Gastrocnemius medialis (tissue), 4 donors: Measurements from ENCODE around the gene PEDS1. TPM values are rescaled to one million over a fixed set of nuclear protein-coding genes. Genes with fewer than 3 reads are reported as not detected.

ENCODE experiments used
- ATAC-seq, 2 donors: fragments of 150-250 bp; one replicate each; pipeline ENCODE4 v1.9.1; 2016
- DNase-seq, 2 donors: peaks; one replicate each; pipeline ENCODE4 v3.0.0-alpha.2; 2019
- H3K27ac ChIP-seq, 4 donors: fragments of 200-600 bp; sonication (generic); 1 replicate in 1 of 4; 2 replicates in 3 of 4; pipeline ENCODE4 v1.5.1; 2016 to 2018; ENCODE audit warnings: mild to moderate bottlenecking in 2 of 4, moderate library complexity in 1 of 4
- H3K27me3 ChIP-seq, 3 donors: fragments of 200-600 bp; sonication (generic) in 2 of 3; 1 replicate in 1 of 3; 2 replicates in 2 of 3; pipeline versions ENCODE4 v1.5.1 to v1.6.0; 2016 to 2019; ENCODE audit warnings: mild to moderate bottlenecking in 1 of 3, moderate library complexity in 1 of 3
- H3K36me3 ChIP-seq, 2 donors: fragments of 200-600 bp; sonication (generic) in 1 of 2; one replicate each; pipeline ENCODE4 v1.5.1; 2017 to 2018
- H3K4me1 ChIP-seq, 2 donors: fragments of 200-600 bp; sonication (generic) in 1 of 2; one replicate each; pipeline ENCODE4 v1.5.1; 2016 to 2017; ENCODE audit warnings: mild to moderate bottlenecking in 2 of 2
- H3K4me3 ChIP-seq, 4 donors: fragments of 200-600 bp; sonication (generic) in 3 of 4; 1 replicate in 1 of 4; 2 replicates in 3 of 4; pipeline ENCODE4 v1.5.1; 2016 to 2019; ENCODE audit warnings: mild to moderate bottlenecking in 2 of 4
- H3K9me3 ChIP-seq, 3 donors: fragments of 200-600 bp; sonication (generic) in 2 of 3; 1 replicate in 1 of 3; 2 replicates in 2 of 3; pipeline ENCODE4 v1.5.1; 2016 to 2019
- POLR2A ChIP-seq, 2 donors: fragments of 450-650 bp; IDR thresholded peaks; one replicate each; pipeline ENCODE4 v1.6.1; 2017; ENCODE audit warnings: antibody characterized with exemption in 2 of 2, mild to moderate bottlenecking in 2 of 2, moderate library complexity in 2 of 2
- in situ Hi-C, 4 donors: fragments of 200-750 bp; cut with MboI; loops; one replicate each; pipeline versions ENCODE4 v1.15.0 to v1.8.0; 2017; ENCODE audit warnings: low sequenced_read_pairs in 4 of 4
- intact Hi-C: fragments of 100-400 bp; cut with DNase I; formaldehyde crosslinking; loops from one replicate; pipeline ENCODE4 v1.15.1; 2023; ENCODE audit warnings: low total_unique reads
- total RNA-seq, 4 donors: library from RNA; depleted of rRNA; stranded (reverse); fragments of >200 nt; gene quantifications; one replicate each; pipeline versions ENCODE4 v1.1.0 to v1.2.3, GENCODE V29; 2016
- TF ChIP-seq, protein P1 (sequence below), 5 experiments: fragments of 450-650 bp in 3 of 5; fragments of 200-600 bp in 2 of 5; sonication (generic) in 2 of 5; IDR thresholded peaks in 4 of 5; conservative IDR thresholded peaks in 1 of 5; 1 replicate in 4 of 5; 2 replicates in 1 of 5; pipeline ENCODE4 v1.5.1; 2016 to 2019; ENCODE audit warnings: antibody characterized with exemption in 5 of 5, mild to moderate bottlenecking in 3 of 5, moderate library complexity in 3 of 5

Gene PEDS1
- total RNA-seq, 4 donors from 2014 or later: 33.2 to 77.9 (median 38.2) TPM

DNA sequence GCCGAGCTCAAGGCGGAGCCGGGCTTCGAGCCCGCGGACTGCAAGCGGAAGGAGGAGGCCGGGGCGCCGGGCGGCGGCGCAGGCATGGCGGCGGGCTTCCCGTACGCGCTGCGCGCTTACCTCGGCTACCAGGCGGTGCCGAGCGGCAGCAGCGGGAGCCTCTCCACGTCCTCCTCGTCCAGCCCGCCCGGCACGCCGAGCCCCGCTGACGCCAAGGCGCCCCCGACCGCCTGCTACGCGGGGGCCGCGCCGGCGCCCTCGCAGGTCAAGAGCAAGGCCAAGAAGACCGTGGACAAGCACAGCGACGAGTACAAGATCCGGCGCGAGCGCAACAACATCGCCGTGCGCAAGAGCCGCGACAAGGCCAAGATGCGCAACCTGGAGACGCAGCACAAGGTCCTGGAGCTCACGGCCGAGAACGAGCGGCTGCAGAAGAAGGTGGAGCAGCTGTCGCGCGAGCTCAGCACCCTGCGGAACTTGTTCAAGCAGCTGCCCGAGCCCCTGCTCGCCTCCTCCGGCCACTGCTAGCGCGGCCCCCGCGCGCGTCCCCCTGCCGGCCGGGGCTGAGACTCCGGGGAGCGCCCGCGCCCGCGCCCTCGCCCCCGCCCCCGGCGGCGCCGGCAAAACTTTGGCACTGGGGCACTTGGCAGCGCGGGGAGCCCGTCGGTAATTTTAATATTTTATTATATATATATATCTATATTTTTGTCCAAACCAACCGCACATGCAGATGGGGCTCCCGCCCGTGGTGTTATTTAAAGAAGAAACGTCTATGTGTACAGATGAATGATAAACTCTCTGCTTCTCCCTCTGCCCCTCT, 38.2 kb upstream of the PEDS1 start:
- Histone ChIP-seq H3K27ac (peak overlapping the region; percentile 91 to 100 (median 97)), H3K4me3 (peak overlapping the region; percentile 86 to 96 (median 90)), H3K36me3 (peaks cover 0 to 16% of the 10 kb centered on the region in 2 donors), H3K9me3 (no peaks in the 10 kb centered on the region), H3K27me3 (no peaks in the 10 kb centered on the region), H3K4me1 (peaks cover 5 to 18% of the 10 kb centered on the region in 2 donors)
- in situ Hi-C loops (loop anchor here in 3 of 4 donors (10.0 to 25.0 kb wide), 3 partner anchors 83 to 571 kb away; no protein-coding TSS in a partner anchor), intact Hi-C loops (loop anchor here (2.0 kb wide), 1 partner anchor 87 kb away; no protein-coding TSS in a partner anchor)
- no peak for ATAC-seq
- DNase-seq: peak in 1 of 2 donors; percentile 46
- TF ChIP-seq, protein P1, sequence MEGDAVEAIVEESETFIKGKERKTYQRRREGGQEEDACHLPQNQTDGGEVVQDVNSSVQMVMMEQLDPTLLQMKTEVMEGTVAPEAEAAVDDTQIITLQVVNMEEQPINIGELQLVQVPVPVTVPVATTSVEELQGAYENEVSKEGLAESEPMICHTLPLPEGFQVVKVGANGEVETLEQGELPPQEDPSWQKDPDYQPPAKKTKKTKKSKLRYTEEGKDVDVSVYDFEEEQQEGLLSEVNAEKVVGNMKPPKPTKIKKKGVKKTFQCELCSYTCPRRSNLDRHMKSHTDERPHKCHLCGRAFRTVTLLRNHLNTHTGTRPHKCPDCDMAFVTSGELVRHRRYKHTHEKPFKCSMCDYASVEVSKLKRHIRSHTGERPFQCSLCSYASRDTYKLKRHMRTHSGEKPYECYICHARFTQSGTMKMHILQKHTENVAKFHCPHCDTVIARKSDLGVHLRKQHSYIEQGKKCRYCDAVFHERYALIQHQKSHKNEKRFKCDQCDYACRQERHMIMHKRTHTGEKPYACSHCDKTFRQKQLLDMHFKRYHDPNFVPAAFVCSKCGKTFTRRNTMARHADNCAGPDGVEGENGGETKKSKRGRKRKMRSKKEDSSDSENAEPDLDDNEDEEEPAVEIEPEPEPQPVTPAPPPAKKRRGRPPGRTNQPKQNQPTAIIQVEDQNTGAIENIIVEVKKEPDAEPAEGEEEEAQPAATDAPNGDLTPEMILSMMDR (IDR thresholded peaks at IDR 0.05 in 4 of 5, conservative IDR thresholded peaks at IDR 0.05 in 1 of 5): peak in 4 of 5 experiments; percentile 44 to 72 (median 57)
- no peak for TF ChIP-seq POLR2A (IDR thresholded peaks at IDR 0.05)

DNA sequence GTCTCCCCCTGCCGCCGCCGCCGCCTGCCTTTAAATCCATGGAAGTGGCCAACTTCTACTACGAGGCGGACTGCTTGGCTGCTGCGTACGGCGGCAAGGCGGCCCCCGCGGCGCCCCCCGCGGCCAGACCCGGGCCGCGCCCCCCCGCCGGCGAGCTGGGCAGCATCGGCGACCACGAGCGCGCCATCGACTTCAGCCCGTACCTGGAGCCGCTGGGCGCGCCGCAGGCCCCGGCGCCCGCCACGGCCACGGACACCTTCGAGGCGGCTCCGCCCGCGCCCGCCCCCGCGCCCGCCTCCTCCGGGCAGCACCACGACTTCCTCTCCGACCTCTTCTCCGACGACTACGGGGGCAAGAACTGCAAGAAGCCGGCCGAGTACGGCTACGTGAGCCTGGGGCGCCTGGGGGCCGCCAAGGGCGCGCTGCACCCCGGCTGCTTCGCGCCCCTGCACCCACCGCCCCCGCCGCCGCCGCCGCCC, 37.6 kb upstream of the PEDS1 start:
- ATAC-seq (peak; percentile 5 to 10), DNase-seq (peak in 1 of 2 donors; percentile 46)
- H3K4me1 ChIP-seq: peaks cover 5 to 22% of the 10 kb centered on the region in 2 donors
- intact Hi-C loops: loop anchor here (2.0 kb wide), 1 partner anchor 88 kb away; no protein-coding TSS in a partner anchor
- H3K27ac ChIP-seq: peak overlapping the region; percentile 91 to 100 (median 97)
- peak overlapping the region; percentile 86 to 96 (median 90) for H3K4me3 ChIP-seq
- peaks cover 0 to 16% of the 10 kb centered on the region in 2 donors for H3K36me3 ChIP-seq
- H3K9me3 ChIP-seq: no peaks in the 10 kb centered on the region
- in situ Hi-C loops: loop anchor here in 3 of 4 donors (10.0 to 25.0 kb wide), 3 partner anchors 84 to 571 kb away; no protein-coding TSS in a partner anchor
- peak in 1 of 2 donors; percentile 70 for TF ChIP-seq POLR2A (IDR thresholded peaks at IDR 0.05)
- TF ChIP-seq, protein P1 (IDR thresholded peaks at IDR 0.05 in 4 of 5, conservative IDR thresholded peaks at IDR 0.05 in 1 of 5): peak in 2 of 5 experiments; percentile 41 to 47
- H3K27me3 ChIP-seq: no peaks in the 10 kb centered on the region

DNA sequence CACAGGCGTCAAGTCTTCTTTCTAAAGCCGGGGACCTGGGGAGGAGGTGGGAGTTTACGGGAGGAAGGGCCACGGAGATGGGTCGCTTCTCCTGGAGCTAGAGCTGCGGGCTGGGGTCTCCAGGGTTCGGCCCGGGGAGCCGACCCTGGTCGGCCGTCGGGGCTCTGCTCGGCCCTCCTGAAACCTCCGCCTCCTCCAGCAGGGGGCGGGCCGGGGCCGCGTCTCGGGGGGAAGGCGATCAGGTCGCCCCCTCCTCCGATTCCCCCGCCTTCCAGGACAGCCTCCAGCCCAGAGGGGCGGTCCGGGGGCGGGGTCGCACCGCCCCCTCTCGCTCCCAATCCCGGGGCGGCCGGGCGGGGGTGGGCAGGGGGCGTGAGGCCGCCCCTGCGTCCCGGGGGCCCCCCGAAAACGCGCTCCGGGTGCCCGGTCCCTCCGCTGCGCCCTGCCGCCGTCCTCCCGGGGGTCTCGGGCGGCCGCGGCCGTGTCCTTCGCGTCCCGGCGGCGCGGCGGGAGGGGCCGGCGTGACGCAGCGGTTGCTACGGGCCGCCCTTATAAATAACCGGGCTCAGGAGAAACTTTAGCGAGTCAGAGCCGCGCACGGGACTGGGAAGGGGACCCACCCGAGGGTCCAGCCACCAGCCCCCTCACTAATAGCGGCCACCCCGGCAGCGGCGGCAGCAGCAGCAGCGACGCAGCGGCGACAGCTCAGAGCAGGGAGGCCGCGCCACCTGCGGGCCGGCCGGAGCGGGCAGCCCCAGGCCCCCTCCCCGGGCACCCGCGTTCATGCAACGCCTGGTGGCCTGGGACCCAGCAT, 36.9 kb upstream of the PEDS1 start, which contains the start of gene CEBPB:
Gene CEBPB, plus strand, starts transcription at position 580 of the 814 bp plus-strand sequence. Its CDS starts 204 bp downstream, at position 784.
- H3K27me3 ChIP-seq: no peaks in the 10 kb centered on the region
- no peaks in the 10 kb centered on the region for H3K9me3 ChIP-seq
- TF ChIP-seq POLR2A (IDR thresholded peaks at IDR 0.05): peak; percentile 100
- TF ChIP-seq, protein P1 (IDR thresholded peaks at IDR 0.05 in 4 of 5, conservative IDR thresholded peaks at IDR 0.05 in 1 of 5): peak; percentile 70 to 94 (median 89)
- H3K27ac ChIP-seq: peak within 1 kb of the TSS; percentile 91 to 100 (median 97)
- peak within 1 kb of the TSS; percentile 86 to 96 (median 90) for H3K4me3 ChIP-seq
- intact Hi-C loops (loop anchor here (1.0 to 2.0 kb wide), 3 partner anchors 88 to 205 kb away; no protein-coding TSS in a partner anchor), in situ Hi-C loops (loop anchor here in 3 of 4 donors (10.0 to 25.0 kb wide), 3 partner anchors 84 to 572 kb away; no protein-coding TSS in a partner anchor)
- DNase-seq (peak; percentile 91 to 94), ATAC-seq (peak; percentile 58 to 59)
- peaks cover 5 to 22% of the 10 kb centered on the region in 2 donors for H3K4me1 ChIP-seq
- peaks cover 0 to 16% of the 10 kb centered on the region in 2 donors for H3K36me3 ChIP-seq
